H1 (cell line): ENCODE measurements around the gene SLC6A18. TPM values are rescaled to one million over a fixed set of nuclear protein-coding genes. Genes with fewer than 3 reads are reported as not detected.

Experiments used
- CTCF ChIA-PET: fragments of 300-600 bp; sonication (Branson Sonifier 250); formaldehyde crosslinking; loops from one replicate; lab custom pipeline; 2021; ENCODE audit not compliant: partially characterized antibody; lab: Charles Lee
- POLR2A ChIA-PET: fragments of 300-600 bp; sonication (Branson Sonifier 250); formaldehyde crosslinking; loops from one replicate; lab custom pipeline; 2021; ENCODE audit warnings: inconsistent platforms; ENCODE audit not compliant: partially characterized antibody; lab: Charles Lee
- DNase-seq, 2 experiments: peaks; one replicate each; pipeline versions ENCODE4 v3.0.0 to v3.0.0-alpha.2; 2010 to 2022; ENCODE audit warnings: low spot score in 2 of 2, low read depth in 1 of 2, mixed read lengths in 1 of 2
- FAIRE-seq: peaks from 2 replicates; lab custom pipeline; 2011; peaks lifted over from hg19 to GRCh38; lab: Jason Lieb, UNC
- H2AFZ ChIP-seq: 2 replicates; pipeline ENCODE4 v1.8.1; 2012; ENCODE audit warnings: low read length, inconsistent platforms
- H2AK5ac ChIP-seq: 2 replicates; pipeline ENCODE4 v1.6.1; 2013; ENCODE audit warnings: low read depth, low read length
- H2BK120ac ChIP-seq: replicated peaks from 2 replicates; pipeline ENCODE3; 2013; ENCODE audit warnings: low read depth, low read length, inconsistent platforms
- H2BK12ac ChIP-seq: 2 replicates; pipeline ENCODE4 v1.6.1; 2013; ENCODE audit warnings: low read depth, low read length
- H2BK15ac ChIP-seq: 2 replicates; pipeline ENCODE4 v1.6.1; 2013; ENCODE audit warnings: low read length
- H2BK20ac ChIP-seq: 2 replicates; pipeline ENCODE4 v1.6.1; 2013; ENCODE audit warnings: low read length
- H2BK5ac ChIP-seq: 2 replicates; pipeline ENCODE4 v1.6.1; 2013; ENCODE audit warnings: low read depth, low read length
- H3K14ac ChIP-seq: 2 replicates; pipeline ENCODE4 v1.6.1; 2013; ENCODE audit warnings: inconsistent platforms; ENCODE audit not compliant: insufficient read length
- H3K18ac ChIP-seq: 2 replicates; pipeline ENCODE4 v1.6.1; 2013; ENCODE audit warnings: low read length; ENCODE audit errors: extremely low read depth
- H3K23ac ChIP-seq: 2 replicates; pipeline ENCODE4 v1.6.1; 2013; ENCODE audit warnings: inconsistent platforms; ENCODE audit not compliant: insufficient read length
- H3K23me2 ChIP-seq: 2 replicates; pipeline ENCODE4 v1.6.1; 2013; ENCODE audit warnings: low read depth, low read length
- H3K27ac ChIP-seq: 2 replicates; pipeline ENCODE4 v1.6.1; 2011; ENCODE audit warnings: low read depth, low read length, inconsistent platforms
- H3K27me3 ChIP-seq, 4 experiments: replicated peaks in 1 of 4; 1 replicate in 1 of 4; 2 replicates in 3 of 4; pipeline versions ENCODE4 v1.6.1 to v1.8.1; 2011 to 2013; ENCODE audit warnings: low read length in 3 of 4, mild to moderate bottlenecking in 3 of 4, inconsistent platforms in 2 of 4, mixed read lengths in 2 of 4, moderate library complexity in 1 of 4; ENCODE audit not compliant: control insufficient read depth in 3 of 4, insufficient read depth in 3 of 4; ENCODE audit errors: extremely low read depth in 1 of 4
- H3K36me3 ChIP-seq, 4 experiments: 2 replicates each; pipeline versions ENCODE4 v1.6.1 to v1.8.1; 2011 to 2013; ENCODE audit warnings: mild to moderate bottlenecking in 4 of 4, low read length in 3 of 4, moderate library complexity in 2 of 4, control low read depth in 1 of 4, inconsistent platforms in 1 of 4; ENCODE audit not compliant: insufficient read depth in 4 of 4, control insufficient read depth in 2 of 4
- H3K4ac ChIP-seq: replicated peaks from 2 replicates; pipeline ENCODE3; 2013; ENCODE audit warnings: low read length, low read depth, mixed read lengths, inconsistent platforms; ENCODE audit not compliant: insufficient read length
- H3K4me1 ChIP-seq, 4 experiments: replicated peaks in 1 of 4; 1 replicate in 1 of 4; 2 replicates in 3 of 4; pipeline versions ENCODE4 v1.6.1 to v1.8.1; 2011 to 2013; ENCODE audit warnings: low read length in 3 of 4, inconsistent platforms in 2 of 4, mixed read lengths in 1 of 4; ENCODE audit not compliant: insufficient read depth in 4 of 4, control insufficient read depth in 3 of 4
- H3K4me2 ChIP-seq, 2 experiments: 2 replicates each; pipeline versions ENCODE4 v1.6.1 to v1.8.1; 2011 to 2013; ENCODE audit warnings: low read depth in 2 of 2, low read length in 2 of 2, control low read depth in 1 of 2, inconsistent platforms in 1 of 2, mild to moderate bottlenecking in 1 of 2; ENCODE audit not compliant: insufficient read depth in 1 of 2
- H3K4me3 ChIP-seq, 4 experiments: fragments of 200-600, 300-600 bp in 1 of 4; sonication (generic), shearing (Covaris generic), sonication (Bioruptor Twin) in 1 of 4; 2 replicates each; pipeline versions ENCODE4 v1.5.1 to v1.8.1; 2011 to 2016; ENCODE audit warnings: low read length in 4 of 4, low read depth in 3 of 4, control low read depth in 2 of 4, inconsistent platforms in 2 of 4, mild to moderate bottlenecking in 2 of 4, mixed read lengths in 1 of 4, moderate library complexity in 1 of 4; ENCODE audit not compliant: insufficient read depth in 2 of 4; ENCODE audit errors: extremely low read depth in 1 of 4
- H3K56ac ChIP-seq: replicated peaks from 2 replicates; pipeline ENCODE3; 2013; ENCODE audit warnings: low read depth, mild to moderate bottlenecking, mixed read lengths, low read length, inconsistent platforms; ENCODE audit not compliant: insufficient read length
- H3K79me1 ChIP-seq: 2 replicates; pipeline ENCODE4 v1.6.1; 2013; ENCODE audit warnings: low read depth, low read length, control low read depth
- H3K79me2 ChIP-seq, 2 experiments: 2 replicates each; pipeline versions ENCODE4 v1.6.1 to v1.8.1; 2012 to 2013; ENCODE audit warnings: low read length in 2 of 2, mild to moderate bottlenecking in 2 of 2, inconsistent platforms in 1 of 2; ENCODE audit not compliant: insufficient read depth in 2 of 2, control insufficient read depth in 1 of 2
- H3K9ac ChIP-seq, 4 experiments: replicated peaks in 1 of 4; 1 replicate in 1 of 4; 2 replicates in 3 of 4; pipeline versions ENCODE4 v1.6.1 to v1.8.1; 2011 to 2013; ENCODE audit warnings: low read depth in 3 of 4, low read length in 3 of 4, control low read depth in 2 of 4, mild to moderate bottlenecking in 2 of 4, moderate library complexity in 2 of 4, inconsistent platforms in 1 of 4; ENCODE audit errors: extremely low read depth in 1 of 4
- H3K9me3 ChIP-seq, 2 experiments: 2 replicates each; pipeline versions ENCODE4 v1.6.1 to v1.8.1; 2012 to 2013; ENCODE audit warnings: mild to moderate bottlenecking in 2 of 2, moderate library complexity in 2 of 2, control low read depth in 1 of 2, inconsistent platforms in 1 of 2, low read depth in 1 of 2, low read length in 1 of 2, mixed read lengths in 1 of 2; ENCODE audit not compliant: insufficient read depth in 2 of 2
- H4K20me1 ChIP-seq, 2 experiments: replicated peaks in 1 of 2; 2 replicates each; pipeline versions ENCODE3 to v1.8.1; 2011 to 2013; ENCODE audit warnings: inconsistent platforms in 2 of 2, low read length in 2 of 2, mild to moderate bottlenecking in 1 of 2; ENCODE audit not compliant: insufficient read depth in 2 of 2, control insufficient read depth in 1 of 2
- H4K5ac ChIP-seq: 2 replicates; pipeline ENCODE4 v1.6.1; 2013; ENCODE audit warnings: low read length, low read depth, mixed read lengths, inconsistent platforms; ENCODE audit not compliant: insufficient read length
- H4K8ac ChIP-seq: 2 replicates; pipeline ENCODE4 v1.8.0; 2013; ENCODE audit warnings: mild to moderate bottlenecking, moderate library complexity, low read length, inconsistent platforms; ENCODE audit not compliant: insufficient read depth; ENCODE audit errors: extremely low read depth
- H4K91ac ChIP-seq: replicated peaks from 2 replicates; pipeline ENCODE3; 2013; ENCODE audit warnings: low read length, mixed read lengths, inconsistent platforms; ENCODE audit not compliant: insufficient read length
- BCL11A ChIP-seq, 2 experiments: IDR thresholded peaks; one replicate each; pipeline ENCODE4 v1.6.1; 2011; ENCODE audit warnings: low read depth in 2 of 2, low read length in 2 of 2, mild to moderate bottlenecking in 2 of 2
- CREB1 ChIP-seq: IDR thresholded peaks from 2 replicates; pipeline ENCODE4 v1.6.1; 2012; ENCODE audit warnings: inconsistent platforms
- EGR1 ChIP-seq: IDR thresholded peaks from 2 replicates; pipeline ENCODE4 v1.6.1; 2011; ENCODE audit warnings: low read depth, low read length, borderline replicate concordance
- HDAC2 ChIP-seq, 2 experiments: fragments of 300-600 bp in 1 of 2; sonication (generic) in 1 of 2; IDR thresholded peaks; 2 replicates each; pipeline ENCODE4 v1.6.1; 2011 to 2012; ENCODE audit warnings: low read depth in 2 of 2, low read length in 2 of 2, mild to moderate bottlenecking in 2 of 2, moderate library complexity in 2 of 2, borderline replicate concordance in 1 of 2, inconsistent platforms in 1 of 2
- KDM4A ChIP-seq: IDR thresholded peaks from one replicate; pipeline ENCODE4 v1.7.1; 2012; ENCODE audit warnings: low read depth, mild to moderate bottlenecking, moderate library complexity, low read length, inconsistent platforms; ENCODE audit not compliant: severe bottlenecking
- POU5F1 ChIP-seq: IDR thresholded peaks from 2 replicates; pipeline ENCODE4 v1.6.1; 2011; ENCODE audit warnings: low read depth, mild to moderate bottlenecking, low read length, moderate library complexity
- RAD21 ChIP-seq, 2 experiments: IDR thresholded peaks in 1 of 2; conservative IDR thresholded peaks in 1 of 2; 2 replicates each; pipeline ENCODE4 v1.6.1; 2011; ENCODE audit warnings: low read depth in 2 of 2, low read length in 2 of 2, improper control_type of control experiment in 1 of 2, inconsistent platforms in 1 of 2, mild to moderate bottlenecking in 1 of 2, moderate library complexity in 1 of 2
- RFX5 ChIP-seq: IDR thresholded peaks from 2 replicates; pipeline ENCODE4 v1.6.1; 2011; ENCODE audit warnings: low read depth, low read length, improper control_type of control experiment, borderline replicate concordance
- RNF2 ChIP-seq: fragments of 200-900, 300-1000 bp; sonication (generic); IDR thresholded peaks from 2 replicates; pipeline ENCODE4 v1.7.1; 2016; ENCODE audit warnings: borderline replicate concordance, low read depth, mild to moderate bottlenecking, antibody characterized with exemption, low read length; ENCODE audit not compliant: poor library complexity, severe bottlenecking; ENCODE audit errors: missing control alignments
- RXRA ChIP-seq: IDR thresholded peaks from 2 replicates; pipeline ENCODE4 v1.6.1; 2011; ENCODE audit warnings: low read depth, mild to moderate bottlenecking, low read length, moderate library complexity; ENCODE audit not compliant: insufficient read depth
- TAF1 ChIP-seq: IDR thresholded peaks from 2 replicates; pipeline ENCODE4 v1.6.1; 2011; ENCODE audit warnings: mild to moderate bottlenecking, low read depth, low read length
- WGBS, 2 experiments: shearing (Covaris generic) in 1 of 2; methylation state at CpG; one replicate each; pipeline versions ENCODE4 v1.1.6 to v1.1.7; 2013 to 2015; ENCODE audit warnings: low lambda C conversion rate in 2 of 2, mixed read lengths in 2 of 2, inconsistent platforms in 1 of 2, low coverage in 1 of 2, missing lambda C conversion rate in 1 of 2; ENCODE audit not compliant: insufficient replicate concordance in 2 of 2, insufficient coverage in 1 of 2, insufficient read length in 1 of 2; ENCODE audit errors: extremely low coverage in 1 of 2, missing lambda C conversion rate in 1 of 2; 5-methylcytosine and 5-hydroxymethylcytosine counted together
- polyA plus RNA-seq, 7 experiments: library from polyadenylated mRNA; depleted of rRNA in 3 of 7; stranded (reverse) in 5 of 7; unstranded in 2 of 7; fragments of >200 nt in 5 of 7; fragments of 200-250 nt in 2 of 7; gene quantifications; 1 replicate in 5 of 7; 2 replicates in 1 of 7; 4 replicates in 1 of 7; pipeline versions ENCODE4 v1.2.1 to v1.2.3, GENCODE V29; 2011 to 2013; ENCODE audit warnings: missing spikeins in 2 of 7, mixed read lengths in 2 of 7
- total RNA-seq: library from RNA; stranded (reverse); fragmentation: NEBNext Ultra II Directional; extraction: Animal tissue kit (Norgen Biotek cat#: 25700); gene quantifications from 2 replicates; pipeline ENCODE4 v1.2.1, GENCODE V29; 2021

SLC6A18 gene
- total and polyA plus RNA-seq, 2 of the 8 experiments (the other 6 are each of a cell fraction or from before 2014, with no cell fraction given): not detected

DNA sequence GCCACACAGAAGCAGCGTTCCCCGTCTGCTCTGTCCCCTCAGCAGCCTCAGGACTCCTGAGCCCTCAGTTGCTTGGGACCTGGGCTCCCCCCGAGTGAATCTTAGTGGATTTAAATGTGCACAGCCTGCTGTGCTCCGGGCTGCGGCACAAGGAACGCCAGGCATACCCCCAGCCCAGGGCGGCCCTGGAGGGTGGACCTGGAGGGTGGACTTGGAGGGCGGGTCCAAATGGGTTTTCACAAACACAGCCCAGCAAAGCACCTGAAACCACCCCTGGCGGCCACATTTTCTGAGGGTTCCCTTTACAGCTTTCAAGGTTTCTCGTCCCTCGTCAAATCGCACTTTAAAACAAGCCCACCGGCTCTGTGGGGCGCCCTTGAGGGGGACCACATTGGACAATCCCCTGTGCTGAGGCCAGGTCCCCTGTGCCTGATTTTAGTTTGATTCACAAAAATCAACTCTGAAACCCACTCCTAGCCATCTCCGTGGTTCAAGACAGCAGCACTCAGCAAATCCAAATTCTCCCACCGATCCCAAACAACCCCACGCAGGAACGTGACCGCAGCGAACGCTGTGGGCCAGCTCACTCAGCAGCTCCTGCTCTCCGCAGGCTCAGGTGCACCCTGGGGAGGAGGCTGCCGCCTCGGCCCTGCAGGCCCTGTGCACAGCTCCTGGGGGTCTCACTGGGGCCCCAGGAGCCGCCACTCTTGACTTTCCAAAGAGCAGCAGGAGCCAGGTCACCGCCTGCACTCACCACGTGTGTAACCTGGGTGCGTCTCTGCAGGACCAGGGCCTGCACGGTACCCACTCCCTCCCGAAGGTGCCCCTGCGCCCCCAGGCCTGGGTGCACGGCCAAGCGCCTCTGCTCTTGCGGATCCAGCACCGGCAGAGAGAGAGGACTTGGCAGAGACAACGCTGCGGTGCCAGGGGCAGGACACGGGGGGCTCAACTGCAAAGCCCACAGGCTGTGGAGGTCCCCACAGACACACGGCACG is 40.6 kb downstream of the SLC6A18 start:
- POLR2A ChIA-PET: no interaction called here
- WGBS, 2 experiments: 92% methylated on average over 40 of the region's 40 CpGs; no CpG with 5 or more reads in 1 of the 2 experiments
- no peak overlapping the region for H2AFZ ChIP-seq
- no peak overlapping the region for H3K9ac ChIP-seq
- H2BK120ac ChIP-seq: no peak overlapping the region
- H2AK5ac ChIP-seq: no peak overlapping the region
- H2BK15ac ChIP-seq: no peak overlapping the region
- no peak overlapping the region for H3K14ac ChIP-seq
- no peaks in the 10 kb centered on the region for H3K79me1 ChIP-seq
- no peak overlapping the region for H3K27ac ChIP-seq
- no peak overlapping the region for H3K4ac ChIP-seq
- no peaks in the 10 kb centered on the region for H3K4me1 ChIP-seq
- no peak overlapping the region for H2BK20ac ChIP-seq
- FAIRE-seq: no peak
- H2BK5ac ChIP-seq: no peak overlapping the region
- peaks cover 2 to 61% (median 14%) of the 10 kb centered on the region in 4 experiments; a peak in 6 of 8 replicates for H3K36me3 ChIP-seq
- H4K91ac ChIP-seq: no peak overlapping the region
- H3K56ac ChIP-seq: no peak overlapping the region
- H4K5ac ChIP-seq: no peak overlapping the region
- H2BK12ac ChIP-seq: no peak overlapping the region
- no peak for DNase-seq
- H3K23ac ChIP-seq: no peak overlapping the region
- no peak overlapping the region for H3K18ac ChIP-seq
- peak overlapping the region; percentile 51; the same call in 1 of the 2 replicates for H4K8ac ChIP-seq
- no peak overlapping the region for H3K4me2 ChIP-seq
- peaks cover 25 to 47% of the 10 kb centered on the region in 2 experiments for H3K9me3 ChIP-seq
- H3K4me3 ChIP-seq: no peak overlapping the region
- no peaks in the 10 kb centered on the region for H3K23me2 ChIP-seq
- no peaks in the 10 kb centered on the region for H3K27me3 ChIP-seq
- H4K20me1 ChIP-seq: no peaks in the 10 kb centered on the region
- CTCF ChIA-PET: no interaction called here
- no peaks in the 10 kb centered on the region for H3K79me2 ChIP-seq
- no peak for TF ChIP-seq RXRA
- TF ChIP-seq POU5F1: no peak
- no peak for TF ChIP-seq TAF1
- TF ChIP-seq RNF2: no peak
- no peak for TF ChIP-seq RFX5
- no peak for TF ChIP-seq EGR1
- no peak for TF ChIP-seq KDM4A
- no peak for TF ChIP-seq RAD21 (IDR thresholded peaks at IDR 0.05 in 1 of 2, conservative IDR thresholded peaks at IDR 0.05 in 1 of 2; ENCODE audit: low read depth in 2 of 2, low read length in 2 of 2)
- no peak for TF ChIP-seq HDAC2 (IDR thresholded peaks at IDR 0.05; ENCODE audit: borderline replicate concordance in 1 of 2, low read depth in 2 of 2, low read length in 2 of 2)
- no peak for TF ChIP-seq CREB1
- no peak for TF ChIP-seq BCL11A (IDR thresholded peaks at IDR 0.05; ENCODE audit: low read depth in 2 of 2, low read length in 2 of 2)
